K562 treated with DMSO at 1 percent for 24 hours (cell line): ENCODE data around the gene FER1L5. TPM values are rescaled to one million over a fixed set of nuclear protein-coding genes. Genes with fewer than 3 reads are reported as not detected.

Experiments
- total RNA-seq: library from RNA; unstranded; fragments of 300-600 nt; gene quantifications from 2 replicates; pipeline ENCODE4 v1.2.3, GENCODE V29; 2022; ENCODE audit warnings: low read depth; ENCODE audit not compliant: insufficient read depth

Gene FER1L5
- total RNA-seq: not detected in 2 replicates

DNA sequence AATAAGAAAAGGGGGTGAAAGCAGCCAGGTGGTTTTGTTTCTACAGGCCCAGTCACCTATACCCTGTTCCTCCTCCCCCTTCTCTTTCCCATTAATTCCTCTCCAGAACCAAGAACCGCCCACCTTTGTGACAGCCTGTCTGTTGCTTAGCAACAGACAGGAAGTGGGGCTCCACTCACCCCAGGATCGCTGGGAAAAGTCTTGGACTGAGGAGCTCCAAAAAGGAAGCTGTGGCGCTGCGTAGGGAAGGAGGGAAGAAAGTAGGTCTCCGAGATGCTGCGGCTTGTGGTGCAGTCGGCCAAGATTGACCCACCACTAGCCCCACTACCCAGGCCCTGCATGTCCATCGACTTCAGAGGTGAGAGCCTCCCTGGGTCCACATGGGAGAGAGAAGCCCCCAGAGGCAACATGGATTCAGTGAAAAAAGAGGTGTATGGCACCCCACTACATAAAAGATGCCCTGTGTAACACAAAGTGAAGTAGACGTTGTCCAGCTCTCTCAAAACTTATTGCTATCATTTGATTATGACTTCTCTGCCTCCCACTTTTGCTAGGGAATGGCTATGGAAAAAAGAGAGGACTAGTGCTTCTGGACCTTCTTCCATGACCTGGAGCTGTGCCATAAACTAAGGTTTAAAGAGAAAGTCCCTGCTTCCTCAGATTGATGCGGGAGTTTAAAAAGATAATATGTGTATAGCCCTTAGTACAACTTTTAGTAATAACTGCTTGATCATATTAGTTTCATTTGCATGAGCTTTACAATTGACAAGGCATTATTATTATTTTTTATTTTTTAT is at the start of gene FER1L5:
Gene FER1L5 (plus strand): TSS at position 201 of the 797 bp plus-strand sequence. CDS start 73 bp downstream, at position 274.

GRCh38 chr2:96638144-96639121 is 4.1 kb upstream of the FER1L5 start, which contains the start of gene KANSL3:
KANSL3 (minus strand) TSS chr2:96638312; CDS start chr2:96637135, 1,177 bp downstream.

GRCh38 chr2:96739633-96740428 is 97.3 kb downstream of the FER1L5 start, which contains the start of gene LMAN2L:
LMAN2L (minus strand) TSS chr2:96740064; CDS start chr2:96740040, 24 bp downstream.

Other genes starting within 250 kb of the FER1L5 start
- gene NEURL3, start 137.4 kb upstream of the FER1L5 start, total RNA-seq: 0.32 TPM in 1 of 2 replicates, not detected in the other
- gene ARID5A, start 106.0 kb upstream of the FER1L5 start, total RNA-seq: 18.0 and 23.3 TPM in 2 replicates
- 38.9 and 45.3 TPM in 2 replicates for gene KANSL3, start 4.5 kb upstream of the FER1L5 start, total RNA-seq
- gene LMAN2L, start 97.3 kb downstream of the FER1L5 start, total RNA-seq: 21.2 and 21.7 TPM in 2 replicates
- 10.8 and 12.3 TPM in 2 replicates for gene CNNM4, start 118.1 kb downstream of the FER1L5 start, total RNA-seq
- gene CNNM3, start 173.5 kb downstream of the FER1L5 start, total RNA-seq: 35.6 and 36.0 TPM in 2 replicates
- 3.7 and 5.3 TPM in 2 replicates for gene ANKRD23, start 201.3 kb downstream of the FER1L5 start, total RNA-seq
- 24.2 and 30.4 TPM in 2 replicates for gene ANKRD39, start 215.3 kb downstream of the FER1L5 start, total RNA-seq
- 32.5 and 35.6 TPM in 2 replicates for gene SEMA4C, start 227.3 kb downstream of the FER1L5 start, total RNA-seq